K562 (cell line): ENCODE data around the gene TLL1. TPM values are rescaled to one million over a fixed set of nuclear protein-coding genes. Genes with fewer than 3 reads are reported as not detected.

Source experiments
- ATAC-seq: fragments of 200-7000 bp; cut with Tn5 transposase; 3 replicates; pipeline ENCODE4 v1.9.1; 2020; ENCODE audit warnings: moderate library complexity
- BruUV-seq: library from RNA; stranded (reverse); fragments of 400-500 nt; replicated peaks from 2 replicates; lab custom pipeline; 2021; lab: Mats Ljungman, UMichigan
- CTCF ChIA-PET: fragments of 300-600 bp; formaldehyde crosslinking; extraction: SDS; loops from one replicate; lab custom pipeline; 2021; ENCODE audit warnings: low intra/inter-chr PET ratio; lab: Yijun Ruan, JAX
- POLR2A ChIA-PET: fragments of 300-600, 350-650 bp; sonication (Branson Sonifier 250); formaldehyde crosslinking; extraction: SDS; loops from one replicate; lab custom pipeline; 2021; ENCODE audit warnings: antibody characterized with exemption, inconsistent platforms; lab: Yijun Ruan, JAX
- DNase-seq, 4 experiments: peaks; one replicate each; pipeline versions ENCODE4 v3.0.0 to v3.0.0-alpha.2; 2011 to 2018; ENCODE audit warnings: low spot score in 3 of 4, mixed read lengths in 3 of 4; ENCODE audit errors: extremely low read depth in 1 of 4
- FAIRE-seq: peaks from 2 replicates; lab custom pipeline; 2011; peaks lifted over from hg19 to GRCh38; lab: Jason Lieb, UNC
- H2AFZ ChIP-seq: 2 replicates; pipeline ENCODE4 v1.6.0; 2011; ENCODE audit warnings: low read depth, low read length, control low read depth, inconsistent platforms
- H3K27ac ChIP-seq: fragments of 200-600 bp; 3 replicates; pipeline ENCODE4 v1.8.0; 2011; ENCODE audit warnings: low read depth, mild to moderate bottlenecking, control low read depth, inconsistent platforms, low read length, moderate library complexity, mixed read lengths; ENCODE audit errors: extremely low read depth
- H3K27me3 ChIP-seq, 2 experiments: fragments of 300-600 bp in 1 of 2; 2 replicates in 1 of 2; 3 replicates in 1 of 2; pipeline versions ENCODE4 v1.6.0 to v1.8.0; 2011; ENCODE audit warnings: inconsistent platforms in 2 of 2, low read length in 2 of 2, mild to moderate bottlenecking in 1 of 2, mixed read lengths in 1 of 2, moderate library complexity in 1 of 2; ENCODE audit not compliant: control insufficient read depth in 2 of 2, insufficient read depth in 2 of 2
- H3K36me3 ChIP-seq: fragments of 300-600 bp; 3 replicates; pipeline ENCODE4 v1.8.0; 2011; ENCODE audit warnings: mild to moderate bottlenecking, low read length, inconsistent platforms; ENCODE audit not compliant: control insufficient read depth, insufficient read depth
- H3K4me1 ChIP-seq, 2 experiments: fragments of 200-600 bp in 1 of 2; replicated peaks in 1 of 2; 2 replicates in 1 of 2; 3 replicates in 1 of 2; pipeline versions ENCODE4 v1.5.1 to v1.8.0; 2011; ENCODE audit warnings: inconsistent platforms in 2 of 2, low read length in 2 of 2, mild to moderate bottlenecking in 1 of 2, mixed read lengths in 1 of 2, moderate library complexity in 1 of 2; ENCODE audit not compliant: control insufficient read depth in 2 of 2, insufficient read depth in 2 of 2
- H3K4me2 ChIP-seq: 2 replicates; pipeline ENCODE4 v1.6.1; 2011; ENCODE audit warnings: low read length, control low read depth, inconsistent platforms, mixed read lengths; ENCODE audit not compliant: insufficient read depth
- H3K4me3 ChIP-seq: fragments of 200-600 bp; sonication (generic), shearing (Covaris generic); 2 replicates; pipeline ENCODE4 v1.5.1; 2016; ENCODE audit warnings: control low read depth, inconsistent platforms
- H3K79me2 ChIP-seq: fragments of 200-600 bp; 3 replicates; pipeline ENCODE4 v1.8.0; 2011; ENCODE audit warnings: low read length, inconsistent platforms; ENCODE audit not compliant: control insufficient read depth, insufficient read depth
- H3K9ac ChIP-seq, 2 experiments: 2 replicates each; pipeline versions ENCODE4 v1.6.0 to v1.6.1; 2011; ENCODE audit warnings: low read depth in 2 of 2, low read length in 2 of 2, control low read depth in 1 of 2, inconsistent platforms in 1 of 2, mild to moderate bottlenecking in 1 of 2, mixed read lengths in 1 of 2; ENCODE audit not compliant: insufficient read depth in 1 of 2
- H3K9me1 ChIP-seq: one replicate; pipeline ENCODE4 v1.6.0; 2011; ENCODE audit warnings: inconsistent platforms, mild to moderate bottlenecking, low read length, moderate library complexity; ENCODE audit not compliant: control insufficient read depth, insufficient read depth
- H3K9me3 ChIP-seq: replicated peaks from 2 replicates; pipeline ENCODE4 v1.5.1; 2011; ENCODE audit warnings: low read depth, low read length, inconsistent platforms; ENCODE audit not compliant: control insufficient read depth, insufficient read depth
- H4K20me1 ChIP-seq: replicated peaks from 2 replicates; pipeline ENCODE4 v1.6.1; 2011; ENCODE audit warnings: low read length, inconsistent platforms, mixed read lengths; ENCODE audit not compliant: control insufficient read depth, insufficient read depth
- HEY1 ChIP-seq: fragments of 250-450 bp; sonication (Bioruptor Pico); IDR thresholded peaks from 2 replicates; pipeline ENCODE4 v1.5.0; 2020; ENCODE audit warnings: mild to moderate bottlenecking, moderate library complexity, borderline replicate concordance
- NELFE ChIP-seq: IDR thresholded peaks from 2 replicates; pipeline ENCODE4 v1.6.1; 2011; ENCODE audit warnings: mild to moderate bottlenecking; ENCODE audit not compliant: insufficient read depth, insufficient read length
- POLR2A ChIP-seq: fragments of 450-650 bp; conservative IDR thresholded peaks from 2 replicates; pipeline ENCODE4 v1.6.1; 2016
- POLR2G ChIP-seq: fragments of 200-400 bp; formaldehyde crosslinking; IDR thresholded peaks from 2 replicates; pipeline ENCODE4 v1.6.1; 2017; ENCODE audit warnings: low read depth, mild to moderate bottlenecking, antibody characterized with exemption, low read length, moderate library complexity
- TAL1 ChIP-seq: fragments of 450-650 bp; IDR thresholded peaks from 2 replicates; pipeline ENCODE4 v1.6.1; 2016; ENCODE audit warnings: mild to moderate bottlenecking
- U2AF1 ChIP-seq: fragments of 200-400 bp; formaldehyde crosslinking; optimal IDR thresholded peaks from 2 replicates; pipeline ENCODE3; 2017; ENCODE audit warnings: mild to moderate bottlenecking, low read depth, low read length, moderate library complexity
- XRCC4 ChIP-seq: IDR thresholded peaks from one replicate; pipeline ENCODE4 v1.6.1; 2011; ENCODE audit not compliant: insufficient read depth, insufficient read length; ENCODE audit errors: extremely low read depth
- ZNF347 ChIP-seq: fragments of 450-650 bp; formaldehyde crosslinking; IDR thresholded peaks from 2 replicates; pipeline ENCODE4 v1.4.0; 2020; ENCODE audit warnings: low read depth, mild to moderate bottlenecking, moderate library complexity
- ZNF408 ChIP-seq: fragments of 250-450 bp; sonication (Bioruptor Pico); IDR thresholded peaks from 2 replicates; pipeline ENCODE4 v1.4.0; 2020; ENCODE audit warnings: low read depth, mild to moderate bottlenecking, moderate library complexity
- ZNF445 ChIP-seq: fragments of 250-450 bp; sonication (Bioruptor Pico); IDR thresholded peaks from 2 replicates; pipeline ENCODE4 v1.4.0; 2020; ENCODE audit warnings: low read depth, mild to moderate bottlenecking, moderate library complexity
- WGBS: fragments of 100-300 bp; shearing (Covaris generic); methylation state at CpG from one replicate; pipeline ENCODE4 v1.1.6; 2016; ENCODE audit warnings: low coverage, mixed read lengths; ENCODE audit not compliant: insufficient coverage; ENCODE audit errors: missing lambda C conversion rate; 5-methylcytosine and 5-hydroxymethylcytosine counted together
- in situ Hi-C: fragments of 300-500 bp; cut with MboI; formaldehyde crosslinking; loops from 4 replicates; pipeline ENCODE4 v1.15.0; 2018; ENCODE audit warnings: inconsistent platforms, mixed read lengths
- intact Hi-C: fragments of 100-400 bp; cut with micrococcal nuclease; formaldehyde crosslinking; loops from 2 replicates; pipeline ENCODE4 v1.14.2; 2022
- polyA plus RNA-seq, 8 experiments: library from polyadenylated mRNA; depleted of rRNA in 4 of 8; stranded (reverse) in 5 of 8; unstranded in 3 of 8; fragments of >200 nt; fragmentation: Nextera tagmentation in 2 of 8; fragmentation: Illumina TruSeq in 1 of 8; extraction: Ambion mirVana in 2 of 8; extraction: Trizol in 1 of 8; gene quantifications; 2 replicates each; pipeline versions ENCODE4 v1.2.1 to v1.2.3, GENCODE V29; 2011 to 2014; ENCODE audit warnings: inconsistent platforms in 1 of 8, missing spikeins in 1 of 8
- total RNA-seq, 7 experiments: library from RNA; depleted of rRNA in 6 of 7; stranded (reverse); fragments of >200 nt in 6 of 7; fragmentation: Illumina TruSeq in 2 of 7; extraction: Trizol in 2 of 7; gene quantifications; 2 replicates each; pipeline versions ENCODE4 v1.2.1 to v1.2.3, GENCODE V29; 2011 to 2021; ENCODE audit warnings: low replicate concordance in 1 of 7
- TF ChIP-seq, protein P1 (sequence below): fragments of 250-450 bp; sonication (Bioruptor Pico); IDR thresholded peaks from 2 replicates; pipeline ENCODE4 v1.8.0; 2021; ENCODE audit warnings: borderline replicate concordance, mild to moderate bottlenecking, moderate library complexity; ENCODE audit not compliant: poor library complexity, severe bottlenecking
- TF ChIP-seq, protein P2 (sequence below): conservative IDR thresholded peaks from 2 replicates; pipeline ENCODE4 v1.6.1; 2011; ENCODE audit warnings: low read depth, mild to moderate bottlenecking, low read length; ENCODE audit not compliant: control insufficient read depth

The TLL1 gene
- total and polyA plus RNA-seq, 9 of the 15 experiments (the other 6 are each of a cell fraction or from before 2014, with no cell fraction given), result not detected

DNA sequence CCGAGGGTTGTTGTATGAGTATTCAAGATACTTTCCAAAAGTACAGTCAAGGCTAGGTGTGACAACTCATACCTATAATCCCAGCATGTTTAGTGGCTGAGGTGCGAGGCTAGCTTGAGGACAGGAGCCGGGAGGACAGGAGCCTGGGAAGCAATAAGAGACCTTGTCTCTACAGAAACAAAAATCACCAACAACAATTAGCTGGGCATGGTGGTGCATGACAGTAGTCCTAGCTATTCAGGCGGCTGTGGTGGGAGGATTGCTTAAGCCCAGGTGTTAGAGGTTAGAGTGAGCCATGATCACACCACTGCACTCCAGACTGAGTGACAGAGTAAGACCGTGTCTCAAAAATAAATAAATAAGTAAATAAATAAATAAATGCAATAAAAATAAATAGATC, 91.6 kb downstream of the TLL1 start:
- no TSS peak for BruUV-seq
- Histone ChIP-seq H3K9ac (no peak overlapping the region), H3K27me3 (no peaks in the 10 kb centered on the region), H2AFZ (no peak overlapping the region), H3K4me3 (no peak overlapping the region), H3K4me1 (no peaks in the 10 kb centered on the region), H3K9me1 (no peaks in the 10 kb centered on the region), H3K4me2 (no peak overlapping the region), H3K27ac (no peak overlapping the region), H3K9me3 (no peaks in the 10 kb centered on the region), H3K36me3 (no peaks in the 10 kb centered on the region), H4K20me1 (no peaks in the 10 kb centered on the region), H3K79me2 (no peaks in the 10 kb centered on the region)
- ChIA-PET POLR2A (no interaction called here), CTCF (no interaction called here)
- ATAC-seq (no peak), FAIRE-seq (no peak), DNase-seq (no peak)
- TF ChIP-seq U2AF1 (no peak), TAL1 (no peak), HEY1 (no peak), ZNF347 (CRISPR knock-in tag) (no peak)
- TF ChIP-seq, protein P1, sequence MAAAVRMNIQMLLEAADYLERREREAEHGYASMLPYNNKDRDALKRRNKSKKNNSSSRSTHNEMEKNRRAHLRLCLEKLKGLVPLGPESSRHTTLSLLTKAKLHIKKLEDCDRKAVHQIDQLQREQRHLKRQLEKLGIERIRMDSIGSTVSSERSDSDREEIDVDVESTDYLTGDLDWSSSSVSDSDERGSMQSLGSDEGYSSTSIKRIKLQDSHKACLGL (CRISPR knock-in tag), result no peak
- in situ Hi-C loops (no loop called here), intact Hi-C loops (no loop called here)
- WGBS, result 5% methylated on average over 5 of the region's 5 CpGs

DNA sequence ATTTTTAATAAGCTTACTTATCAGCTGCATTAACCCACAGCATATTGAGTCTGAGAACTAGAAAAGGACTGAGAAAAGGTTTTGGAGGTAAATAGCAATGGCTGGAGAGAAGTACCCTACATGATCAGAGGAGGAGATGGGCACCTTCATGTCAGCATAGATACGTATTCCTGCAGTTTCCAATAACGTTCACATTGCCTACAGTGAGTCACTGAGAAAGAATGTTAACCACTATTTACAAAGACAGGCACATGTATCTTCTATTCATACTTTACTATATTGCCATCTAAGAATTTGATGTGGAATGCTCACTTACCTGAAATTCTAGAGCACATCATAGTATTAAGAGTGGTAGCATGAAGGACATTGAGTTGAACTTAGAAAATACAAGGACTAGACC, 92.5 kb downstream of the TLL1 start:
- Histone ChIP-seq H3K9me1 (no peaks in the 10 kb centered on the region), H3K4me1 (no peaks in the 10 kb centered on the region), H3K79me2 (no peaks in the 10 kb centered on the region), H3K36me3 (no peaks in the 10 kb centered on the region), H4K20me1 (no peaks in the 10 kb centered on the region), H3K4me2 (no peak overlapping the region), H3K27ac (no peak overlapping the region), H3K4me3 (no peak overlapping the region), H3K9me3 (no peaks in the 10 kb centered on the region), H3K9ac (no peak overlapping the region), H2AFZ (no peak overlapping the region), H3K27me3 (no peaks in the 10 kb centered on the region)
- in situ Hi-C loops (no loop called here), intact Hi-C loops (no loop called here)
- no TSS peak for BruUV-seq
- no peak for TF ChIP-seq POLR2A
- no peak for TF ChIP-seq ZNF445 (CRISPR knock-in tag)
- no peak for TF ChIP-seq ZNF408 (CRISPR knock-in tag)
- no peak for TF ChIP-seq XRCC4
- no peak for TF ChIP-seq POLR2G
- TF ChIP-seq, protein P2, sequence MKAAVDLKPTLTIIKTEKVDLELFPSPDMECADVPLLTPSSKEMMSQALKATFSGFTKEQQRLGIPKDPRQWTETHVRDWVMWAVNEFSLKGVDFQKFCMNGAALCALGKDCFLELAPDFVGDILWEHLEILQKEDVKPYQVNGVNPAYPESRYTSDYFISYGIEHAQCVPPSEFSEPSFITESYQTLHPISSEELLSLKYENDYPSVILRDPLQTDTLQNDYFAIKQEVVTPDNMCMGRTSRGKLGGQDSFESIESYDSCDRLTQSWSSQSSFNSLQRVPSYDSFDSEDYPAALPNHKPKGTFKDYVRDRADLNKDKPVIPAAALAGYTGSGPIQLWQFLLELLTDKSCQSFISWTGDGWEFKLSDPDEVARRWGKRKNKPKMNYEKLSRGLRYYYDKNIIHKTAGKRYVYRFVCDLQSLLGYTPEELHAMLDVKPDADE, result no peak
- no peak for TF ChIP-seq NELFE
- POLR2A ChIA-PET, result interaction anchor here (0.5 kb wide), 1 partner anchor 92 kb away, joined by 3 read pairs; the partner anchor contains the start of gene TLL1
- 0% methylated on average over 2 of the region's 2 CpGs for WGBS
- FAIRE-seq (no peak), DNase-seq (no peak), ATAC-seq (no peak)
- CTCF ChIA-PET, result no interaction called here
